K562 (cell line): Measurements from ENCODE around the gene SDK1. TPM values are rescaled to one million over a fixed set of nuclear protein-coding genes. Genes with fewer than 3 reads are reported as not detected.

Experiments used
- ATAC-seq: fragments of 200-7000 bp; cut with Tn5 transposase; 3 replicates; pipeline ENCODE4 v1.9.1; 2020; ENCODE audit warnings: moderate library complexity
- BruUV-seq: library from RNA; stranded (reverse); fragments of 400-500 nt; replicated peaks from 2 replicates; lab custom pipeline; 2021; lab: Mats Ljungman, UMichigan
- CTCF ChIA-PET: fragments of 300-600 bp; formaldehyde crosslinking; extraction: SDS; loops from one replicate; lab custom pipeline; 2021; ENCODE audit warnings: low intra/inter-chr PET ratio; lab: Yijun Ruan, JAX
- POLR2A ChIA-PET: fragments of 300-600, 350-650 bp; sonication (Branson Sonifier 250); formaldehyde crosslinking; extraction: SDS; loops from one replicate; lab custom pipeline; 2021; ENCODE audit warnings: antibody characterized with exemption, inconsistent platforms; lab: Yijun Ruan, JAX
- DNase-seq, 4 experiments: peaks; one replicate each; pipeline versions ENCODE4 v3.0.0 to v3.0.0-alpha.2; 2011 to 2018; ENCODE audit warnings: low spot score in 3 of 4, mixed read lengths in 3 of 4; ENCODE audit errors: extremely low read depth in 1 of 4
- FAIRE-seq: peaks from 2 replicates; lab custom pipeline; 2011; peaks lifted over from hg19 to GRCh38; lab: Jason Lieb, UNC
- H2AFZ ChIP-seq: 2 replicates; pipeline ENCODE4 v1.6.0; 2011; ENCODE audit warnings: low read depth, low read length, control low read depth, inconsistent platforms
- H3K27ac ChIP-seq: fragments of 200-600 bp; 3 replicates; pipeline ENCODE4 v1.8.0; 2011; ENCODE audit warnings: low read depth, mild to moderate bottlenecking, control low read depth, inconsistent platforms, low read length, moderate library complexity, mixed read lengths; ENCODE audit errors: extremely low read depth
- H3K27me3 ChIP-seq, 2 experiments: fragments of 300-600 bp in 1 of 2; 2 replicates in 1 of 2; 3 replicates in 1 of 2; pipeline versions ENCODE4 v1.6.0 to v1.8.0; 2011; ENCODE audit warnings: inconsistent platforms in 2 of 2, low read length in 2 of 2, mild to moderate bottlenecking in 1 of 2, mixed read lengths in 1 of 2, moderate library complexity in 1 of 2; ENCODE audit not compliant: control insufficient read depth in 2 of 2, insufficient read depth in 2 of 2
- H3K36me3 ChIP-seq: fragments of 300-600 bp; 3 replicates; pipeline ENCODE4 v1.8.0; 2011; ENCODE audit warnings: mild to moderate bottlenecking, low read length, inconsistent platforms; ENCODE audit not compliant: control insufficient read depth, insufficient read depth
- H3K4me1 ChIP-seq, 2 experiments: fragments of 200-600 bp in 1 of 2; replicated peaks in 1 of 2; 2 replicates in 1 of 2; 3 replicates in 1 of 2; pipeline versions ENCODE4 v1.5.1 to v1.8.0; 2011; ENCODE audit warnings: inconsistent platforms in 2 of 2, low read length in 2 of 2, mild to moderate bottlenecking in 1 of 2, mixed read lengths in 1 of 2, moderate library complexity in 1 of 2; ENCODE audit not compliant: control insufficient read depth in 2 of 2, insufficient read depth in 2 of 2
- H3K4me2 ChIP-seq: 2 replicates; pipeline ENCODE4 v1.6.1; 2011; ENCODE audit warnings: low read length, control low read depth, inconsistent platforms, mixed read lengths; ENCODE audit not compliant: insufficient read depth
- H3K4me3 ChIP-seq: fragments of 200-600 bp; sonication (generic), shearing (Covaris generic); 2 replicates; pipeline ENCODE4 v1.5.1; 2016; ENCODE audit warnings: control low read depth, inconsistent platforms
- H3K79me2 ChIP-seq: fragments of 200-600 bp; 3 replicates; pipeline ENCODE4 v1.8.0; 2011; ENCODE audit warnings: low read length, inconsistent platforms; ENCODE audit not compliant: control insufficient read depth, insufficient read depth
- H3K9ac ChIP-seq, 2 experiments: 2 replicates each; pipeline versions ENCODE4 v1.6.0 to v1.6.1; 2011; ENCODE audit warnings: low read depth in 2 of 2, low read length in 2 of 2, control low read depth in 1 of 2, inconsistent platforms in 1 of 2, mild to moderate bottlenecking in 1 of 2, mixed read lengths in 1 of 2; ENCODE audit not compliant: insufficient read depth in 1 of 2
- H3K9me1 ChIP-seq: one replicate; pipeline ENCODE4 v1.6.0; 2011; ENCODE audit warnings: inconsistent platforms, mild to moderate bottlenecking, low read length, moderate library complexity; ENCODE audit not compliant: control insufficient read depth, insufficient read depth
- H3K9me3 ChIP-seq: replicated peaks from 2 replicates; pipeline ENCODE4 v1.5.1; 2011; ENCODE audit warnings: low read depth, low read length, inconsistent platforms; ENCODE audit not compliant: control insufficient read depth, insufficient read depth
- H4K20me1 ChIP-seq: replicated peaks from 2 replicates; pipeline ENCODE4 v1.6.1; 2011; ENCODE audit warnings: low read length, inconsistent platforms, mixed read lengths; ENCODE audit not compliant: control insufficient read depth, insufficient read depth
- BRCA1 ChIP-seq, 2 experiments: fragments of 450-650 bp in 1 of 2; sonication (generic) in 1 of 2; formaldehyde crosslinking in 1 of 2; IDR thresholded peaks; 2 replicates each; pipeline versions ENCODE4 v1.5.0 to v1.6.1; 2017 to 2020; ENCODE audit warnings: mild to moderate bottlenecking in 1 of 2, missing genetic modification reagents in 1 of 2
- GATAD2A ChIP-seq: fragments of 450-650 bp; IDR thresholded peaks from 2 replicates; pipeline ENCODE4 v1.6.1; 2017
- SETDB1 ChIP-seq: IDR thresholded peaks from one replicate; pipeline ENCODE4 v1.6.1; 2012; ENCODE audit warnings: low read length, control low read depth, inconsistent platforms
- ZNF197 ChIP-seq: fragments of 200-800 bp; sonication (Bioruptor generic); IDR thresholded peaks from 2 replicates; pipeline ENCODE4 v1.6.1; 2016; ENCODE audit warnings: low read depth, missing genetic modification characterization, missing compliant biosample characterization
- ZNF75A ChIP-seq: fragments of 450-650 bp; formaldehyde crosslinking; IDR thresholded peaks from 2 replicates; pipeline ENCODE4 v1.4.0; 2020; ENCODE audit warnings: mild to moderate bottlenecking
- WGBS: fragments of 100-300 bp; shearing (Covaris generic); methylation state at CpG from one replicate; pipeline ENCODE4 v1.1.6; 2016; ENCODE audit warnings: low coverage, mixed read lengths; ENCODE audit not compliant: insufficient coverage; ENCODE audit errors: missing lambda C conversion rate; 5-methylcytosine and 5-hydroxymethylcytosine counted together
- in situ Hi-C: fragments of 300-500 bp; cut with MboI; formaldehyde crosslinking; loops from 4 replicates; pipeline ENCODE4 v1.15.0; 2018; ENCODE audit warnings: inconsistent platforms, mixed read lengths
- intact Hi-C: fragments of 100-400 bp; cut with micrococcal nuclease; formaldehyde crosslinking; loops from 2 replicates; pipeline ENCODE4 v1.14.2; 2022
- polyA plus RNA-seq, 8 experiments: library from polyadenylated mRNA; depleted of rRNA in 4 of 8; stranded (reverse) in 5 of 8; unstranded in 3 of 8; fragments of >200 nt; fragmentation: Nextera tagmentation in 2 of 8; fragmentation: Illumina TruSeq in 1 of 8; extraction: Ambion mirVana in 2 of 8; extraction: Trizol in 1 of 8; gene quantifications; 2 replicates each; pipeline versions ENCODE4 v1.2.1 to v1.2.3, GENCODE V29; 2011 to 2014; ENCODE audit warnings: inconsistent platforms in 1 of 8, missing spikeins in 1 of 8
- total RNA-seq, 7 experiments: library from RNA; depleted of rRNA in 6 of 7; stranded (reverse); fragments of >200 nt in 6 of 7; fragmentation: Illumina TruSeq in 2 of 7; extraction: Trizol in 2 of 7; gene quantifications; 2 replicates each; pipeline versions ENCODE4 v1.2.1 to v1.2.3, GENCODE V29; 2011 to 2021; ENCODE audit warnings: low replicate concordance in 1 of 7
- TF ChIP-seq, protein P1 (sequence below): fragments of 150-350 bp; conservative IDR thresholded peaks from 2 replicates; pipeline ENCODE4 v1.6.1; 2014; ENCODE audit warnings: low read length
- TF ChIP-seq, protein P2 (sequence below): sonication (generic); formaldehyde crosslinking; IDR thresholded peaks from 2 replicates; pipeline ENCODE4 v1.9.0; 2022; ENCODE audit warnings: mild to moderate bottlenecking, missing genetic modification reagents
- TF ChIP-seq, protein P3 (sequence below): fragments of 450-650 bp; IDR thresholded peaks from 2 replicates; pipeline ENCODE4 v1.6.1; 2017; ENCODE audit warnings: antibody characterized with exemption, mild to moderate bottlenecking

The SDK1 gene
- total and polyA plus RNA-seq, 9 of the 15 experiments (the other 6 are each of a cell fraction or from before 2014, with no cell fraction given) = 0.16 TPM; not detected in 8

- WGBS = 0% methylated on average over 14 of the region's 14 CpGs
- no peaks in the 10 kb centered on the region for H3K4me1 ChIP-seq
- in situ Hi-C loops = no loop called here
Measured at GRCh38 chr7:3641582-3641981, 340.5 kb downstream of the SDK1 start.

More at GRCh38 chr7:3641582-3641981, 340.5 kb downstream of the SDK1 start:
- Histone ChIP-seq H3K4me2 (no peak overlapping the region), H3K27ac (no peak overlapping the region), H3K9me3 (no peaks in the 10 kb centered on the region), H3K9ac (no peak overlapping the region), H3K36me3 (no peaks in the 10 kb centered on the region), H3K4me3 (no peak overlapping the region), H4K20me1 (no peaks in the 10 kb centered on the region), H3K79me2 (no peaks in the 10 kb centered on the region), H2AFZ (no peak overlapping the region), H3K9me1 (no peaks in the 10 kb centered on the region), H3K27me3 (peaks cover 0 to 6% of the 10 kb centered on the region in 2 experiments; a peak in 3 of 5 replicates)
- no TSS peak for BruUV-seq
- intact Hi-C loops = no loop called here
- FAIRE-seq = no peak
- ChIA-PET CTCF (no interaction called here), POLR2A (interaction anchor here (0.9 kb wide), 1 partner anchor 9 kb away, joined by 3 read pairs; no protein-coding TSS in a partner anchor)
- no peak for TF ChIP-seq SETDB1
- TF ChIP-seq GATAD2A = no peak
- TF ChIP-seq ZNF197 (CRISPR knock-in tag) = no peak
- no peak for TF ChIP-seq BRCA1 (IDR thresholded peaks at IDR 0.05)
- no peak for TF ChIP-seq BRCA1 (CRISPR knock-in tag; IDR thresholded peaks at IDR 0.05)
- TF ChIP-seq, protein P1, sequence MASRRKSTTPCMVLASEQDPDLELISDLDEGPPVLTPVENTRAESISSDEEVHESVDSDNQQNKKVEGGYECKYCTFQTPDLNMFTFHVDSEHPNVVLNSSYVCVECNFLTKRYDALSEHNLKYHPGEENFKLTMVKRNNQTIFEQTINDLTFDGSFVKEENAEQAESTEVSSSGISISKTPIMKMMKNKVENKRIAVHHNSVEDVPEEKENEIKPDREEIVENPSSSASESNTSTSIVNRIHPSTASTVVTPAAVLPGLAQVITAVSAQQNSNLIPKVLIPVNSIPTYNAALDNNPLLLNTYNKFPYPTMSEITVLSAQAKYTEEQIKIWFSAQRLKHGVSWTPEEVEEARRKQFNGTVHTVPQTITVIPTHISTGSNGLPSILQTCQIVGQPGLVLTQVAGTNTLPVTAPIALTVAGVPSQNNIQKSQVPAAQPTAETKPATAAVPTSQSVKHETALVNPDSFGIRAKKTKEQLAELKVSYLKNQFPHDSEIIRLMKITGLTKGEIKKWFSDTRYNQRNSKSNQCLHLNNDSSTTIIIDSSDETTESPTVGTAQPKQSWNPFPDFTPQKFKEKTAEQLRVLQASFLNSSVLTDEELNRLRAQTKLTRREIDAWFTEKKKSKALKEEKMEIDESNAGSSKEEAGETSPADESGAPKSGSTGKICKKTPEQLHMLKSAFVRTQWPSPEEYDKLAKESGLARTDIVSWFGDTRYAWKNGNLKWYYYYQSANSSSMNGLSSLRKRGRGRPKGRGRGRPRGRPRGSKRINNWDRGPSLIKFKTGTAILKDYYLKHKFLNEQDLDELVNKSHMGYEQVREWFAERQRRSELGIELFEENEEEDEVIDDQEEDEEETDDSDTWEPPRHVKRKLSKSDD = no peak
- TF ChIP-seq, protein P2, sequence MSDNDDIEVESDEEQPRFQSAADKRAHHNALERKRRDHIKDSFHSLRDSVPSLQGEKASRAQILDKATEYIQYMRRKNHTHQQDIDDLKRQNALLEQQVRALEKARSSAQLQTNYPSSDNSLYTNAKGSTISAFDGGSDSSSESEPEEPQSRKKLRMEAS (CRISPR knock-in tag) = no peak
- TF ChIP-seq, protein P3, sequence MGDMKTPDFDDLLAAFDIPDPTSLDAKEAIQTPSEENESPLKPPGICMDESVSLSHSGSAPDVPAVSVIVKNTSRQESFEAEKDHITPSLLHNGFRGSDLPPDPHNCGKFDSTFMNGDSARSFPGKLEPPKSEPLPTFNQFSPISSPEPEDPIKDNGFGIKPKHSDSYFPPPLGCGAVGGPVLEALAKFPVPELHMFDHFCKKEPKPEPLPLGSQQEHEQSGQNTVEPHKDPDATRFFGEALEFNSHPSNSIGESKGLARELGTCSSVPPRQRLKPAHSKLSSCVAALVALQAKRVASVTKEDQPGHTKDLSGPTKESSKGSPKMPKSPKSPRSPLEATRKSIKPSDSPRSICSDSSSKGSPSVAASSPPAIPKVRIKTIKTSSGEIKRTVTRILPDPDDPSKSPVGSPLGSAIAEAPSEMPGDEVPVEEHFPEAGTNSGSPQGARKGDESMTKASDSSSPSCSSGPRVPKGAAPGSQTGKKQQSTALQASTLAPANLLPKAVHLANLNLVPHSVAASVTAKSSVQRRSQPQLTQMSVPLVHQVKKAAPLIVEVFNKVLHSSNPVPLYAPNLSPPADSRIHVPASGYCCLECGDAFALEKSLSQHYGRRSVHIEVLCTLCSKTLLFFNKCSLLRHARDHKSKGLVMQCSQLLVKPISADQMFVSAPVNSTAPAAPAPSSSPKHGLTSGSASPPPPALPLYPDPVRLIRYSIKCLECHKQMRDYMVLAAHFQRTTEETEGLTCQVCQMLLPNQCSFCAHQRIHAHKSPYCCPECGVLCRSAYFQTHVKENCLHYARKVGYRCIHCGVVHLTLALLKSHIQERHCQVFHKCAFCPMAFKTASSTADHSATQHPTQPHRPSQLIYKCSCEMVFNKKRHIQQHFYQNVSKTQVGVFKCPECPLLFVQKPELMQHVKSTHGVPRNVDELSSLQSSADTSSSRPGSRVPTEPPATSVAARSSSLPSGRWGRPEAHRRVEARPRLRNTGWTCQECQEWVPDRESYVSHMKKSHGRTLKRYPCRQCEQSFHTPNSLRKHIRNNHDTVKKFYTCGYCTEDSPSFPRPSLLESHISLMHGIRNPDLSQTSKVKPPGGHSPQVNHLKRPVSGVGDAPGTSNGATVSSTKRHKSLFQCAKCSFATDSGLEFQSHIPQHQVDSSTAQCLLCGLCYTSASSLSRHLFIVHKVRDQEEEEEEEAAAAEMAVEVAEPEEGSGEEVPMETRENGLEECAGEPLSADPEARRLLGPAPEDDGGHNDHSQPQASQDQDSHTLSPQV = no peak
- no peak for TF ChIP-seq ZNF75A (CRISPR knock-in tag)
- DNase-seq = no peak
- no peak for ATAC-seq
